ENCODE measurements around the gene NFIC. TPM values are rescaled to one million over a fixed set of nuclear protein-coding genes. Genes with fewer than 3 reads are reported as not detected.

Gene NFIC
- total and polyA plus RNA-seq, 10 of the 15 experiments (the other 5 are each of a cell fraction or from before 2014, with no cell fraction given) = 0.71 to 53.5 (median 10.2) TPM

GRCh38 chr19:3369337-3370213, 3.2 kb downstream of the NFIC start (continued):
- TF ChIP-seq BCL3 (IDR thresholded peaks at IDR 0.05; ENCODE audit: borderline replicate concordance, insufficient read depth, low read depth, low read length, poor library complexity, severe bottlenecking) (peak; percentile 79), MTA2 (IDR thresholded peaks at IDR 0.05; ENCODE audit: low read depth) (no peak), SIN3A (IDR thresholded peaks at IDR 0.05; ENCODE audit: low read depth, low read length) (no peak), E2F4 (IDR thresholded peaks at IDR 0.05; ENCODE audit: low read depth, low read length) (no peak), CHD4 (IDR thresholded peaks at IDR 0.05) (no peak), SUZ12 (IDR thresholded peaks at IDR 0.05; ENCODE audit: unreplicated experiment) (no peak), ZNF592 (IDR thresholded peaks at IDR 0.05) (no peak), BCL11A (IDR thresholded peaks at IDR 0.05; ENCODE audit: low read depth, low read length) (no peak), TCF3 (IDR thresholded peaks at IDR 0.05; ENCODE audit: borderline replicate concordance, insufficient read depth, low read depth, low read length) (no peak), ATF2 (IDR thresholded peaks at IDR 0.05; ENCODE audit: low read length) (no peak), WRNIP1 (IDR thresholded peaks at IDR 0.05; ENCODE audit: borderline replicate concordance, low read depth, low read length) (no peak), IKZF2 (IDR thresholded peaks at IDR 0.05) (peak; percentile 82 to 92), ZNF207 (IDR thresholded peaks at IDR 0.05; ENCODE audit: borderline replicate concordance) (no peak), GABPA (IDR thresholded peaks at IDR 0.05; ENCODE audit: low read depth) (no peak), YBX1 (IDR thresholded peaks at IDR 0.05) (no peak), MYC (IDR thresholded peaks at IDR 0.05; ENCODE audit: insufficient read depth, insufficient read length, insufficient replicate concordance, low read length, severe bottlenecking) (no peak), ZNF384 (IDR thresholded peaks at IDR 0.05; ENCODE audit: borderline replicate concordance, low read depth, low read length) (no peak), POLR2A (IDR thresholded peaks at IDR 0.05; ENCODE audit: low read depth, low read length) (peak; percentile 55; the same call in 1 of the 2 replicates), FOXK2 (IDR thresholded peaks at IDR 0.05) (no peak), FOS (IDR thresholded peaks at IDR 0.05; ENCODE audit: borderline replicate concordance, extremely low read depth, insufficient read length) (no peak), SRF (IDR thresholded peaks at IDR 0.05; ENCODE audit: low read depth in 2 of 2, low read length in 2 of 2) (peak in 1 of 2 experiments; percentile 45; a peak in 1 of 4 replicates), BRCA1 (IDR thresholded peaks at IDR 0.05; ENCODE audit: low read depth, low read length) (no peak), CBX5 (IDR thresholded peaks at IDR 0.05; ENCODE audit: low read depth) (no peak)
